Naive thymus-derived CD4-positive, alpha-beta T cell (primary cell): ENCODE results near the gene WDR75. TPM values are rescaled to one million over a fixed set of nuclear protein-coding genes. Genes with fewer than 3 reads are reported as not detected.
"Not testable (repeated sequence)": the region's sequence is repeated elsewhere in the genome, so short reads cannot be mapped to it uniquely, and the experiment has no call there.

Experiments used
- ATAC-seq: fragments of 150-1000 bp; cut with Tn5 transposase; 2 replicates; pipeline ENCODE4 v1.10.0; 2021; ENCODE audit warnings: mild to moderate bottlenecking, moderate library complexity
- CTCF ChIA-PET: fragments of 350-600 bp; sonication (Branson Sonifier 250); formaldehyde crosslinking; loops from one replicate; lab custom pipeline; 2021; ENCODE audit warnings: antibody characterized with exemption; lab: Charles Lee
- POLR2A ChIA-PET: fragments of 350-600 bp; sonication (Branson Sonifier 250); formaldehyde crosslinking; loops from one replicate; lab custom pipeline; 2021; ENCODE audit warnings: antibody characterized with exemption, inconsistent platforms; lab: Charles Lee
- DNase-seq, 9 donors: peaks; one replicate each; pipeline versions ENCODE4 v3.0.0 to v3.0.0-alpha.2; 2020 to 2022; ENCODE audit warnings: mixed read lengths in 1 of 9
- H3K27ac ChIP-seq: one replicate; pipeline ENCODE4 v1.7.0; 2013; ENCODE audit warnings: mild to moderate bottlenecking, low read depth, low read length, moderate library complexity
- H3K27me3 ChIP-seq, 2 donors: one replicate each; pipeline ENCODE4 v1.7.0; 2013; ENCODE audit warnings: low read length in 2 of 2, mild to moderate bottlenecking in 2 of 2, moderate library complexity in 2 of 2; ENCODE audit not compliant: control insufficient read depth in 2 of 2, insufficient read depth in 2 of 2
- H3K36me3 ChIP-seq, 3 experiments: 1 replicate in 2 of 3; 2 replicates in 1 of 3; pipeline ENCODE4 v1.7.0; 2013; ENCODE audit warnings: low read length in 3 of 3, mild to moderate bottlenecking in 3 of 3, moderate library complexity in 1 of 3; ENCODE audit not compliant: insufficient read depth in 3 of 3, control insufficient read depth in 2 of 3
- H3K4me1 ChIP-seq, 2 donors: one replicate each; pipeline ENCODE4 v1.7.0; 2013; ENCODE audit warnings: low read length in 2 of 2, mild to moderate bottlenecking in 2 of 2, moderate library complexity in 1 of 2; ENCODE audit not compliant: control insufficient read depth in 2 of 2, insufficient read depth in 2 of 2
- H3K4me3 ChIP-seq: 2 replicates; pipeline ENCODE4 v1.7.0; 2013; ENCODE audit warnings: mild to moderate bottlenecking, low read length
- H3K9me3 ChIP-seq, 3 experiments: 1 replicate in 2 of 3; 2 replicates in 1 of 3; pipeline ENCODE4 v1.7.0; 2013; ENCODE audit warnings: low read length in 3 of 3; ENCODE audit not compliant: control insufficient read depth in 2 of 3
- H3K27ac Mint-ChIP-seq, 9 donors: one replicate each; pipeline ENCODE4 v1.8.0; 2020 to 2022; ENCODE audit warnings: mixed read lengths in 9 of 9, mild to moderate bottlenecking in 8 of 9, moderate library complexity in 5 of 9, inconsistent platforms in 2 of 9
- H3K27me3 Mint-ChIP-seq, 5 donors: one replicate each; pipeline ENCODE4 v1.8.0; 2021 to 2022; ENCODE audit warnings: mixed read lengths in 5 of 5, mild to moderate bottlenecking in 1 of 5
- H3K36me3 Mint-ChIP-seq, 5 donors: one replicate each; pipeline ENCODE4 v1.8.0; 2020 to 2022; ENCODE audit warnings: mixed read lengths in 5 of 5, mild to moderate bottlenecking in 3 of 5, inconsistent platforms in 1 of 5
- H3K4me1 Mint-ChIP-seq, 7 donors: one replicate each; pipeline ENCODE4 v1.8.0; 2020 to 2022; ENCODE audit warnings: mixed read lengths in 7 of 7, mild to moderate bottlenecking in 3 of 7, inconsistent platforms in 1 of 7
- H3K4me3 Mint-ChIP-seq, 10 donors: one replicate each; pipeline ENCODE4 v1.8.0; 2020 to 2022; ENCODE audit warnings: mild to moderate bottlenecking in 10 of 10, mixed read lengths in 10 of 10, moderate library complexity in 6 of 10, inconsistent platforms in 2 of 10
- H3K9me3 Mint-ChIP-seq, 11 donors: one replicate each; pipeline ENCODE4 v1.8.0; 2020 to 2022; ENCODE audit warnings: mixed read lengths in 11 of 11, mild to moderate bottlenecking in 4 of 11, inconsistent platforms in 1 of 11, moderate library complexity in 1 of 11
- intact Hi-C, 2 donors: fragments of 100-400 bp; cut with micrococcal nuclease; formaldehyde crosslinking; loops; one replicate each; pipeline ENCODE4 v1.15.1; 2023
- polyA plus RNA-seq, 2 donors: library from polyadenylated mRNA; unstranded; fragments of 300-500 nt; fragmentation: Illumina TruSeq; gene quantifications; one replicate each; pipeline ENCODE4 v1.2.3, GENCODE V29; 2021
- total RNA-seq, 6 experiments: library from RNA in 5 of 6; stranded (reverse) in 5 of 6; gene quantifications; 1 replicate in 5 of 6; 2 replicates in 1 of 6; pipeline ENCODE4 v1.2.3 and lab custom pipeline; 2021 to 2026

The WDR75 gene
- total and polyA plus RNA-seq, 7 experiments from 2014 or later, result 14.2 to 67.4 (median 45.3) TPM

GRCh38 chr2:189466656-189467055, 25.4 kb downstream of the WDR75 start:
- Histone ChIP-seq H3K27me3 (no peaks in the 10 kb centered on the region), H3K9me3 (no peaks in the 10 kb centered on the region), H3K4me1 (no peaks in the 10 kb centered on the region), H3K27ac (no peak overlapping the region), H3K4me3 (no peak overlapping the region), H3K36me3 (peaks cover 30 to 83% (median 59%) of the 10 kb centered on the region in 3 experiments)
- no peaks in the 10 kb centered on the region for H3K9me3 Mint-ChIP-seq
- CTCF ChIA-PET, result interaction anchor here (0.6 kb wide), 1 partner anchor 105 kb away, joined by 3 read pairs; no protein-coding TSS in a partner anchor
- peak in 6 of 9 donors; percentile 4 to 34 (median 20) for DNase-seq
- no peaks in the 10 kb centered on the region for H3K27me3 Mint-ChIP-seq
- POLR2A ChIA-PET, result no interaction called here
- ATAC-seq, result peak; percentile 60
- peaks cover 13 to 53% (median 32%) of the 10 kb centered on the region in 5 donors for H3K36me3 Mint-ChIP-seq
- intact Hi-C loops, result loop anchor here (1.0 to 2.0 kb wide), 4 partner anchors 114 to 604 kb away; partner anchors contain the start of gene SLC40A1 (in 1 of the 2)
- H3K4me3 Mint-ChIP-seq, result no peak overlapping the region
- peaks cover 0 to 5% (median 0%) of the 10 kb centered on the region in 7 donors for H3K4me1 Mint-ChIP-seq
- peak overlapping the region in 5 of 9 donors; percentile 12 to 59 (median 32) for H3K27ac Mint-ChIP-seq

- POLR2A ChIA-PET, result no interaction called here
- Mint-ChIP-seq H3K4me1 (peaks cover 0 to 5% (median 0%) of the 10 kb centered on the region in 7 donors), H3K27me3 (no peaks in the 10 kb centered on the region), H3K36me3 (peaks cover 13 to 53% (median 36%) of the 10 kb centered on the region in 5 donors), H3K4me3 (no peak overlapping the region), H3K27ac (peak overlapping the region in 1 of 9 donors; percentile 28), H3K9me3 (no peaks in the 10 kb centered on the region)
- no peaks in the 10 kb centered on the region for H3K27me3 ChIP-seq
- no peaks in the 10 kb centered on the region for H3K4me1 ChIP-seq
- no peak overlapping the region for H3K27ac ChIP-seq
- CTCF ChIA-PET, result interaction anchor here (0.6 kb wide), 1 partner anchor 21 kb away, joined by 4 read pairs; no protein-coding TSS in a partner anchor
- ATAC-seq (no peak), DNase-seq (no peak)
- no peaks in the 10 kb centered on the region for H3K9me3 ChIP-seq
- intact Hi-C loops, result loop anchor here (2.0 kb wide), 3 partner anchors 114 to 604 kb away; partner anchors contain the start of gene SLC40A1 (in 1 of the 2)
- H3K4me3 ChIP-seq, result no peak overlapping the region
- peaks cover 29 to 84% (median 57%) of the 10 kb centered on the region in 3 experiments for H3K36me3 ChIP-seq
Measured at GRCh38 chr2:189467160-189467559, 25.9 kb downstream of the WDR75 start.

GRCh38 chr2:189467593-189467992, 26.3 kb downstream of the WDR75 start:
- peaks cover 0 to 5% (median 0%) of the 10 kb centered on the region in 7 donors for H3K4me1 Mint-ChIP-seq
- Histone ChIP-seq H3K27me3 (no peaks in the 10 kb centered on the region), H3K36me3 (peaks cover 26 to 82% (median 56%) of the 10 kb centered on the region in 3 experiments), H3K9me3 (no peaks in the 10 kb centered on the region), H3K27ac (no peak overlapping the region), H3K4me1 (no peaks in the 10 kb centered on the region), H3K4me3 (no peak overlapping the region)
- no peaks in the 10 kb centered on the region for H3K27me3 Mint-ChIP-seq
- ATAC-seq, result no peak
- H3K4me3 Mint-ChIP-seq, result no peak overlapping the region
- peaks cover 13 to 53% (median 36%) of the 10 kb centered on the region in 5 donors for H3K36me3 Mint-ChIP-seq
- no peaks in the 10 kb centered on the region for H3K9me3 Mint-ChIP-seq
- DNase-seq, result no peak
- H3K27ac Mint-ChIP-seq, result no peak overlapping the region
- intact Hi-C loops, result loop anchor here (2.0 kb wide), 3 partner anchors 113 to 603 kb away; partner anchors contain the start of gene SLC40A1 (in 1 of the 2)
- ChIA-PET CTCF (interaction anchor here (0.6 kb wide), 1 partner anchor 21 kb away, joined by 4 read pairs; no protein-coding TSS in a partner anchor), POLR2A (no interaction called here)

GRCh38 chr2:189474526-189474925, 33.3 kb downstream of the WDR75 start:
- intact Hi-C loops, result no loop called here
- Histone ChIP-seq H3K4me3 (no peak overlapping the region), H3K9me3 (no peaks in the 10 kb centered on the region), H3K36me3 (peaks cover 8 to 39% (median 11%) of the 10 kb centered on the region in 3 experiments), H3K27ac (no peak overlapping the region), H3K27me3 (no peaks in the 10 kb centered on the region), H3K4me1 (no peaks in the 10 kb centered on the region)
- ChIA-PET POLR2A (no interaction called here), CTCF (no interaction called here)
- ATAC-seq (no peak), DNase-seq (no peak)
- H3K27ac Mint-ChIP-seq, result peak overlapping the region in 6 of 9 donors; percentile 28 to 70 (median 48)
- peaks cover 0 to 4% (median 0%) of the 10 kb centered on the region in 7 donors for H3K4me1 Mint-ChIP-seq
- no peaks in the 10 kb centered on the region for H3K27me3 Mint-ChIP-seq
- H3K9me3 Mint-ChIP-seq, result no peaks in the 10 kb centered on the region
- no peak overlapping the region for H3K4me3 Mint-ChIP-seq
- peaks cover 13 to 55% (median 29%) of the 10 kb centered on the region in 5 donors for H3K36me3 Mint-ChIP-seq

GRCh38 chr2:189477756-189478155, 36.5 kb downstream of the WDR75 start:
- Histone ChIP-seq H3K27ac (no peak overlapping the region), H3K4me3 (no peak overlapping the region), H3K27me3 (no peaks in the 10 kb centered on the region), H3K4me1 (no peaks in the 10 kb centered on the region), H3K36me3 (peaks cover 0 to 18% (median 3%) of the 10 kb centered on the region in 3 experiments), H3K9me3 (no peaks in the 10 kb centered on the region)
- peak overlapping the region in 6 of 9 donors; percentile 2 to 59 (median 43) for H3K27ac Mint-ChIP-seq
- H3K9me3 Mint-ChIP-seq, result no peaks in the 10 kb centered on the region
- CTCF ChIA-PET, result no interaction called here
- peaks cover 10 to 40% (median 13%) of the 10 kb centered on the region in 5 donors for H3K36me3 Mint-ChIP-seq
- intact Hi-C loops, result no loop called here
- no peaks in the 10 kb centered on the region for H3K27me3 Mint-ChIP-seq
- POLR2A ChIA-PET, result no interaction called here
- peaks cover 0 to 4% (median 0%) of the 10 kb centered on the region in 7 donors for H3K4me1 Mint-ChIP-seq
- H3K4me3 Mint-ChIP-seq, result no peak overlapping the region
- ATAC-seq (no peak), DNase-seq (no peak)

- H3K36me3 ChIP-seq, result peaks cover 0 to 16% (median 3%) of the 10 kb centered on the region in 3 experiments
- Mint-ChIP-seq H3K36me3 (peaks cover 10 to 38% (median 13%) of the 10 kb centered on the region in 5 donors), H3K27ac (peak overlapping the region in 2 of 9 donors; percentile 42 to 58)
- H3K9me3 ChIP-seq, H3K4me1 Mint-ChIP-seq, CTCF ChIA-PET, intact Hi-C loops, H3K27ac ChIP-seq, DNase-seq, H3K9me3 Mint-ChIP-seq, H3K4me3 ChIP-seq, H3K27me3 Mint-ChIP-seq, ATAC-seq, H3K4me1 ChIP-seq, POLR2A ChIA-PET, H3K4me3 Mint-ChIP-seq, H3K27me3 ChIP-seq: not testable (repeated sequence)
Measured at GRCh38 chr2:189478289-189478688, 37.0 kb downstream of the WDR75 start.
